Heart left ventricle (tissue), 16 donors: ENCODE measurements around the gene ENOX1. TPM values are rescaled to one million over a fixed set of nuclear protein-coding genes. Genes with fewer than 3 reads are reported as not detected.

Experiments used
- ATAC-seq, 4 donors: fragments of 200-7000 bp; cut with Tn5 transposase; one replicate each; pipeline ENCODE4 v1.9.1; 2020 to 2022; ENCODE audit warnings: moderate library complexity in 4 of 4, mild to moderate bottlenecking in 3 of 4, moderate number of reproducible peaks in 1 of 4
- DNase-seq, 5 donors: peaks; one replicate each; pipeline ENCODE4 v3.0.0-alpha.2; 2020
- H3K27ac ChIP-seq, 12 donors: fragments of 200-600 bp; sonication (generic) in 4 of 12; one replicate each; pipeline versions ENCODE4 v1.5.0 to v1.8.0; 2016 to 2022; ENCODE audit warnings: mild to moderate bottlenecking in 2 of 12
- H3K27me3 ChIP-seq, 9 donors: fragments of 200-600 bp; sonication (generic) in 2 of 9; one replicate each; pipeline versions ENCODE4 v1.5.1 to v1.8.0; 2016 to 2022; ENCODE audit warnings: mild to moderate bottlenecking in 3 of 9
- H3K36me3 ChIP-seq, 9 donors: fragments of 200-600 bp; sonication (generic) in 2 of 9; one replicate each; pipeline versions ENCODE4 v1.5.0 to v1.8.0; 2018 to 2022; ENCODE audit warnings: mild to moderate bottlenecking in 2 of 9
- H3K4me1 ChIP-seq, 12 donors: fragments of 200-600 bp; sonication (generic) in 4 of 12; one replicate each; pipeline versions ENCODE4 v1.5.0 to v1.8.0; 2016 to 2022; ENCODE audit warnings: mild to moderate bottlenecking in 3 of 12
- H3K4me3 ChIP-seq, 12 donors: fragments of 200-600 bp; sonication (generic) in 4 of 12; one replicate each; pipeline versions ENCODE4 v1.5.0 to v1.8.0; 2017 to 2022; ENCODE audit warnings: mild to moderate bottlenecking in 9 of 12, moderate library complexity in 4 of 12
- H3K9me3 ChIP-seq, 12 donors: fragments of 200-600 bp; sonication (generic) in 4 of 12; one replicate each; pipeline versions ENCODE4 v1.5.0 to v1.8.0; 2016 to 2022; ENCODE audit warnings: mild to moderate bottlenecking in 1 of 12
- CTCF ChIP-seq, 12 donors: fragments of 200-600 bp; sonication (generic) in 4 of 12; IDR thresholded peaks; one replicate each; pipeline versions ENCODE4 v1.5.0 to v1.8.0; 2018 to 2022; ENCODE audit warnings: antibody characterized with exemption in 12 of 12, mild to moderate bottlenecking in 5 of 12
- POLR2A ChIP-seq, 2 donors: fragments of 450-650 bp; IDR thresholded peaks; one replicate each; pipeline ENCODE4 v1.6.1; 2017; ENCODE audit warnings: antibody characterized with exemption in 2 of 2, mild to moderate bottlenecking in 2 of 2, moderate library complexity in 2 of 2
- WGBS, 4 donors: extraction: QIAGEN DNeasy Blood & Tissue Kit in 2 of 4; methylation state at CpG; one replicate each; pipeline versions ENCODE4 v1.1.5 to v1.1.7; 2013 to 2018; 5-methylcytosine and 5-hydroxymethylcytosine counted together
- intact Hi-C, 10 donors: fragments of 100-400 bp; cut with DNase I; formaldehyde crosslinking; loops; one replicate each; pipeline versions ENCODE4 v1.11.1 to v1.14.2; 2022
- polyA plus RNA-seq, 2 donors: library from polyadenylated mRNA; stranded (reverse); fragments of 200-250 nt; gene quantifications; one replicate each; pipeline ENCODE4 v1.2.3, GENCODE V29; 2013
- total RNA-seq, 9 donors: library from RNA; depleted of rRNA in 2 of 9; stranded (reverse); fragments of >200 nt in 2 of 9; fragmentation: NEBNext Ultra II Directional in 3 of 9; extraction: Animal tissue kit (Norgen Biotek cat#: 25700) in 3 of 9; gene quantifications; one replicate each; pipeline versions ENCODE4 v1.1.0 to v1.2.4, GENCODE V29; 2016 to 2023
- donor health status: ischemic (EF 13 %, LVEDD 7.1; RV severe dilation, severe dysfunction).
- donor health status: healthy with polysubstance abuse.
- donor health status: DM: no; HTN: yes; CAD: no.
- donor health status: DM: no; HTN: no; CAD: no.
- donor health status: ischemic (EF 25% LVEDD 6.9; RV normal size, moderate dysfunction).
- donor health status: ischemic (EF 25% LVEDD 5.7; RV mildly dilated, moderate dysfunction).
- donor health status: healthy.
- donor health status: DM: yes; HTN: yes; CAD: no.
- donor health status: ischemic (EF 35%, LVEDD 5.7; RV mildly dilated, moderate dysfunction).
- donor health status: nonischemic (EF 11% LVEDD 7.7; RV severe dilation, severe dysfunction).
- donor health status: DM: yes; HTN: yes; CAD: no.
- donor health status: PGD.
- donor health status: ischemic (EF 29% LVEDD 5.4; RV normal size, mild dysfunction).
- donor health status: nonischemic (EF 23%, LVEDD 6.1; RV moderate dilation, normal function).

The ENOX1 gene
- total and polyA plus RNA-seq, 11 donors, result 2.0 to 10.1 (median 5.4) TPM

GRCh38 chr13:43564952-43565351 is 221.8 kb downstream of the ENOX1 start:
- ATAC-seq, result no peak

DNA sequence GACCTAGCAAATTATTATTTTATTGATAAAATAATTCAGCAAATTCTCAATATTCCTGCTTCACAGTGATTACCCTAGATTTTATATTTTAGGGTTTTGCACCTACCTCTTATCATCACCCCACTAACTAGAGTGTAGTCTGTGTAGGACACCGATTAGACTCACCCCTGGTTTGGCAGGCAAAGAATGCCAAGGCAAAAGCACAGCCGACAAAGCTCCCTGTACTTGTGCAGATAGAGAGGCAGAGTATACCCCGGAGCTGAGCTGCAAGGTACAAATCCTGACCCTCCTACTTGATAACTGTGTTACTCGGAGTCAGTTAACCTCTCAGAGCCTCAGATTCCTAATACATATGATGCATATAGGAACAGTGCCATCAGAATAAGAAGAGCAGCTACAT is 225.7 kb downstream of the ENOX1 start:
- Histone ChIP-seq H3K36me3 (no peaks in the 10 kb centered on the region), H3K4me3 (no peak overlapping the region), H3K4me1 (peaks cover 0 to 31% (median 12%) of the 10 kb centered on the region in 12 donors), H3K27ac (no peak overlapping the region), H3K9me3 (no peaks in the 10 kb centered on the region), H3K27me3 (no peaks in the 10 kb centered on the region)
- intact Hi-C loops, result no loop called here
- TF ChIP-seq POLR2A (IDR thresholded peaks at IDR 0.05), result no peak
- no peak for TF ChIP-seq CTCF (IDR thresholded peaks at IDR 0.05)
- no peak for DNase-seq
- WGBS, 4 donors, result 46 to 66% (median 50%) methylated on average over 4 of the region's 4 CpGs
- peak in 1 of 4 donors; percentile 72 for ATAC-seq

More at GRCh38 chr13:43564952-43565351, 221.8 kb downstream of the ENOX1 start:
- no peak for DNase-seq
- H3K27me3 ChIP-seq, result no peaks in the 10 kb centered on the region
- no peak overlapping the region for H3K4me3 ChIP-seq
- no peak for TF ChIP-seq CTCF (IDR thresholded peaks at IDR 0.05)
- no peak for TF ChIP-seq POLR2A (IDR thresholded peaks at IDR 0.05)
- peaks cover 0 to 26% (median 0%) of the 10 kb centered on the region in 12 donors for H3K4me1 ChIP-seq
- H3K36me3 ChIP-seq, result no peaks in the 10 kb centered on the region
- H3K9me3 ChIP-seq, result no peaks in the 10 kb centered on the region
- 36 to 79% (median 67%) methylated on average over 1 of the region's 1 CpG for WGBS, 4 donors
- H3K27ac ChIP-seq, result peak overlapping the region in 1 of 12 donors; percentile 38
- intact Hi-C loops, result no loop called here

GRCh38 chr13:43558939-43559338 is 227.8 kb downstream of the ENOX1 start:
- WGBS, 4 donors, result 41 to 67% (median 46%) methylated on average over 1 of the region's 1 CpG
- intact Hi-C loops, result no loop called here

GRCh38 chr13:43558326-43558725 is 228.4 kb downstream of the ENOX1 start:
- intact Hi-C loops, result no loop called here
- 20 to 25% (median 22%) methylated on average over 1 of the region's 1 CpG for WGBS, 4 donors
- TF ChIP-seq CTCF (IDR thresholded peaks at IDR 0.05) (no peak), POLR2A (IDR thresholded peaks at IDR 0.05) (no peak)

More at GRCh38 chr13:43558939-43559338, 227.8 kb downstream of the ENOX1 start:
- H3K27me3 ChIP-seq, result no peaks in the 10 kb centered on the region
- H3K4me3 ChIP-seq, result no peak overlapping the region
- ATAC-seq, result peak in 2 of 4 donors; percentile 54 to 64
- no peaks in the 10 kb centered on the region for H3K9me3 ChIP-seq
- DNase-seq, result peak in 2 of 5 donors; percentile 26 to 35
- H3K4me1 ChIP-seq, result peaks cover 0 to 25% (median 12%) of the 10 kb centered on the region in 12 donors
- H3K36me3 ChIP-seq, result no peaks in the 10 kb centered on the region
- TF ChIP-seq CTCF (IDR thresholded peaks at IDR 0.05) (no peak), POLR2A (IDR thresholded peaks at IDR 0.05) (no peak)
- H3K27ac ChIP-seq, result peak overlapping the region in 6 of 12 donors; percentile 5 to 52 (median 36)

More at GRCh38 chr13:43558326-43558725, 228.4 kb downstream of the ENOX1 start:
- H3K27me3 ChIP-seq, result no peaks in the 10 kb centered on the region
- H3K27ac ChIP-seq, result peak overlapping the region in 6 of 12 donors; percentile 5 to 52 (median 36)
- H3K36me3 ChIP-seq, result no peaks in the 10 kb centered on the region
- H3K9me3 ChIP-seq, result no peaks in the 10 kb centered on the region
- H3K4me3 ChIP-seq, result no peak overlapping the region
- peaks cover 0 to 25% (median 12%) of the 10 kb centered on the region in 12 donors for H3K4me1 ChIP-seq
- ATAC-seq, result peak in 3 of 4 donors; percentile 28 to 41 (median 40)
- no peak for DNase-seq
